H1 (cell line): Measurements from ENCODE around the gene NOL4L. TPM values are rescaled to one million over a fixed set of nuclear protein-coding genes. Genes with fewer than 3 reads are reported as not detected.

Experiments used
- CTCF ChIA-PET: fragments of 300-600 bp; sonication (Branson Sonifier 250); formaldehyde crosslinking; loops from one replicate; lab custom pipeline; 2021; ENCODE audit not compliant: partially characterized antibody; lab: Charles Lee
- POLR2A ChIA-PET: fragments of 300-600 bp; sonication (Branson Sonifier 250); formaldehyde crosslinking; loops from one replicate; lab custom pipeline; 2021; ENCODE audit warnings: inconsistent platforms; ENCODE audit not compliant: partially characterized antibody; lab: Charles Lee
- DNase-seq, 2 experiments: peaks; one replicate each; pipeline versions ENCODE4 v3.0.0 to v3.0.0-alpha.2; 2010 to 2022; ENCODE audit warnings: low spot score in 2 of 2, low read depth in 1 of 2, mixed read lengths in 1 of 2
- FAIRE-seq: peaks from 2 replicates; lab custom pipeline; 2011; peaks lifted over from hg19 to GRCh38; lab: Jason Lieb, UNC
- H2AFZ ChIP-seq: 2 replicates; pipeline ENCODE4 v1.8.1; 2012; ENCODE audit warnings: low read length, inconsistent platforms
- H2AK5ac ChIP-seq: 2 replicates; pipeline ENCODE4 v1.6.1; 2013; ENCODE audit warnings: low read depth, low read length
- H2BK120ac ChIP-seq: replicated peaks from 2 replicates; pipeline ENCODE3; 2013; ENCODE audit warnings: low read depth, low read length, inconsistent platforms
- H2BK12ac ChIP-seq: 2 replicates; pipeline ENCODE4 v1.6.1; 2013; ENCODE audit warnings: low read depth, low read length
- H2BK15ac ChIP-seq: 2 replicates; pipeline ENCODE4 v1.6.1; 2013; ENCODE audit warnings: low read length
- H2BK20ac ChIP-seq: 2 replicates; pipeline ENCODE4 v1.6.1; 2013; ENCODE audit warnings: low read length
- H2BK5ac ChIP-seq: 2 replicates; pipeline ENCODE4 v1.6.1; 2013; ENCODE audit warnings: low read depth, low read length
- H3K14ac ChIP-seq: 2 replicates; pipeline ENCODE4 v1.6.1; 2013; ENCODE audit warnings: inconsistent platforms; ENCODE audit not compliant: insufficient read length
- H3K18ac ChIP-seq: 2 replicates; pipeline ENCODE4 v1.6.1; 2013; ENCODE audit warnings: low read length; ENCODE audit errors: extremely low read depth
- H3K23ac ChIP-seq: 2 replicates; pipeline ENCODE4 v1.6.1; 2013; ENCODE audit warnings: inconsistent platforms; ENCODE audit not compliant: insufficient read length
- H3K23me2 ChIP-seq: 2 replicates; pipeline ENCODE4 v1.6.1; 2013; ENCODE audit warnings: low read depth, low read length
- H3K27ac ChIP-seq: 2 replicates; pipeline ENCODE4 v1.6.1; 2011; ENCODE audit warnings: low read depth, low read length, inconsistent platforms
- H3K27me3 ChIP-seq, 4 experiments: replicated peaks in 1 of 4; 1 replicate in 1 of 4; 2 replicates in 3 of 4; pipeline versions ENCODE4 v1.6.1 to v1.8.1; 2011 to 2013; ENCODE audit warnings: low read length in 3 of 4, mild to moderate bottlenecking in 3 of 4, inconsistent platforms in 2 of 4, mixed read lengths in 2 of 4, moderate library complexity in 1 of 4; ENCODE audit not compliant: control insufficient read depth in 3 of 4, insufficient read depth in 3 of 4; ENCODE audit errors: extremely low read depth in 1 of 4
- H3K36me3 ChIP-seq, 4 experiments: 2 replicates each; pipeline versions ENCODE4 v1.6.1 to v1.8.1; 2011 to 2013; ENCODE audit warnings: mild to moderate bottlenecking in 4 of 4, low read length in 3 of 4, moderate library complexity in 2 of 4, control low read depth in 1 of 4, inconsistent platforms in 1 of 4; ENCODE audit not compliant: insufficient read depth in 4 of 4, control insufficient read depth in 2 of 4
- H3K4ac ChIP-seq: replicated peaks from 2 replicates; pipeline ENCODE3; 2013; ENCODE audit warnings: low read length, low read depth, mixed read lengths, inconsistent platforms; ENCODE audit not compliant: insufficient read length
- H3K4me1 ChIP-seq, 4 experiments: replicated peaks in 1 of 4; 1 replicate in 1 of 4; 2 replicates in 3 of 4; pipeline versions ENCODE4 v1.6.1 to v1.8.1; 2011 to 2013; ENCODE audit warnings: low read length in 3 of 4, inconsistent platforms in 2 of 4, mixed read lengths in 1 of 4; ENCODE audit not compliant: insufficient read depth in 4 of 4, control insufficient read depth in 3 of 4
- H3K4me2 ChIP-seq, 2 experiments: 2 replicates each; pipeline versions ENCODE4 v1.6.1 to v1.8.1; 2011 to 2013; ENCODE audit warnings: low read depth in 2 of 2, low read length in 2 of 2, control low read depth in 1 of 2, inconsistent platforms in 1 of 2, mild to moderate bottlenecking in 1 of 2; ENCODE audit not compliant: insufficient read depth in 1 of 2
- H3K4me3 ChIP-seq, 4 experiments: fragments of 200-600, 300-600 bp in 1 of 4; sonication (generic), shearing (Covaris generic), sonication (Bioruptor Twin) in 1 of 4; 2 replicates each; pipeline versions ENCODE4 v1.5.1 to v1.8.1; 2011 to 2016; ENCODE audit warnings: low read length in 4 of 4, low read depth in 3 of 4, control low read depth in 2 of 4, inconsistent platforms in 2 of 4, mild to moderate bottlenecking in 2 of 4, mixed read lengths in 1 of 4, moderate library complexity in 1 of 4; ENCODE audit not compliant: insufficient read depth in 2 of 4; ENCODE audit errors: extremely low read depth in 1 of 4
- H3K56ac ChIP-seq: replicated peaks from 2 replicates; pipeline ENCODE3; 2013; ENCODE audit warnings: low read depth, mild to moderate bottlenecking, mixed read lengths, low read length, inconsistent platforms; ENCODE audit not compliant: insufficient read length
- H3K79me1 ChIP-seq: 2 replicates; pipeline ENCODE4 v1.6.1; 2013; ENCODE audit warnings: low read depth, low read length, control low read depth
- H3K79me2 ChIP-seq, 2 experiments: 2 replicates each; pipeline versions ENCODE4 v1.6.1 to v1.8.1; 2012 to 2013; ENCODE audit warnings: low read length in 2 of 2, mild to moderate bottlenecking in 2 of 2, inconsistent platforms in 1 of 2; ENCODE audit not compliant: insufficient read depth in 2 of 2, control insufficient read depth in 1 of 2
- H3K9ac ChIP-seq, 4 experiments: replicated peaks in 1 of 4; 1 replicate in 1 of 4; 2 replicates in 3 of 4; pipeline versions ENCODE4 v1.6.1 to v1.8.1; 2011 to 2013; ENCODE audit warnings: low read depth in 3 of 4, low read length in 3 of 4, control low read depth in 2 of 4, mild to moderate bottlenecking in 2 of 4, moderate library complexity in 2 of 4, inconsistent platforms in 1 of 4; ENCODE audit errors: extremely low read depth in 1 of 4
- H3K9me3 ChIP-seq, 2 experiments: 2 replicates each; pipeline versions ENCODE4 v1.6.1 to v1.8.1; 2012 to 2013; ENCODE audit warnings: mild to moderate bottlenecking in 2 of 2, moderate library complexity in 2 of 2, control low read depth in 1 of 2, inconsistent platforms in 1 of 2, low read depth in 1 of 2, low read length in 1 of 2, mixed read lengths in 1 of 2; ENCODE audit not compliant: insufficient read depth in 2 of 2
- H4K20me1 ChIP-seq, 2 experiments: replicated peaks in 1 of 2; 2 replicates each; pipeline versions ENCODE3 to v1.8.1; 2011 to 2013; ENCODE audit warnings: inconsistent platforms in 2 of 2, low read length in 2 of 2, mild to moderate bottlenecking in 1 of 2; ENCODE audit not compliant: insufficient read depth in 2 of 2, control insufficient read depth in 1 of 2
- H4K5ac ChIP-seq: 2 replicates; pipeline ENCODE4 v1.6.1; 2013; ENCODE audit warnings: low read length, low read depth, mixed read lengths, inconsistent platforms; ENCODE audit not compliant: insufficient read length
- H4K8ac ChIP-seq: 2 replicates; pipeline ENCODE4 v1.8.0; 2013; ENCODE audit warnings: mild to moderate bottlenecking, moderate library complexity, low read length, inconsistent platforms; ENCODE audit not compliant: insufficient read depth; ENCODE audit errors: extremely low read depth
- H4K91ac ChIP-seq: replicated peaks from 2 replicates; pipeline ENCODE3; 2013; ENCODE audit warnings: low read length, mixed read lengths, inconsistent platforms; ENCODE audit not compliant: insufficient read length
- BCL11A ChIP-seq, 2 experiments: IDR thresholded peaks; one replicate each; pipeline ENCODE4 v1.6.1; 2011; ENCODE audit warnings: low read depth in 2 of 2, low read length in 2 of 2, mild to moderate bottlenecking in 2 of 2
- CHD2 ChIP-seq: IDR thresholded peaks from 2 replicates; pipeline ENCODE4 v1.6.1; 2012; ENCODE audit warnings: low read length, improper control_type of control experiment
- CTBP2 ChIP-seq: IDR thresholded peaks from 2 replicates; pipeline ENCODE4 v1.7.0; 2011; ENCODE audit warnings: borderline replicate concordance, mild to moderate bottlenecking, moderate library complexity, mixed read lengths, low read length; ENCODE audit not compliant: insufficient read depth, insufficient read length
- NANOG ChIP-seq: IDR thresholded peaks from 2 replicates; pipeline ENCODE4 v1.6.1; 2011; ENCODE audit warnings: low read length, low read depth, mild to moderate bottlenecking, inconsistent platforms; ENCODE audit not compliant: insufficient read depth, poor library complexity, severe bottlenecking
- POU5F1 ChIP-seq: IDR thresholded peaks from 2 replicates; pipeline ENCODE4 v1.6.1; 2011; ENCODE audit warnings: low read depth, mild to moderate bottlenecking, low read length, moderate library complexity
- RAD21 ChIP-seq, 2 experiments: IDR thresholded peaks in 1 of 2; conservative IDR thresholded peaks in 1 of 2; 2 replicates each; pipeline ENCODE4 v1.6.1; 2011; ENCODE audit warnings: low read depth in 2 of 2, low read length in 2 of 2, improper control_type of control experiment in 1 of 2, inconsistent platforms in 1 of 2, mild to moderate bottlenecking in 1 of 2, moderate library complexity in 1 of 2
- RXRA ChIP-seq: IDR thresholded peaks from 2 replicates; pipeline ENCODE4 v1.6.1; 2011; ENCODE audit warnings: low read depth, mild to moderate bottlenecking, low read length, moderate library complexity; ENCODE audit not compliant: insufficient read depth
- TEAD4 ChIP-seq: IDR thresholded peaks from 2 replicates; pipeline ENCODE4 v1.6.1; 2012; ENCODE audit warnings: low read depth, low read length, inconsistent platforms, mixed read lengths
- WGBS, 2 experiments: shearing (Covaris generic) in 1 of 2; methylation state at CpG; one replicate each; pipeline versions ENCODE4 v1.1.6 to v1.1.7; 2013 to 2015; ENCODE audit warnings: low lambda C conversion rate in 2 of 2, mixed read lengths in 2 of 2, inconsistent platforms in 1 of 2, low coverage in 1 of 2, missing lambda C conversion rate in 1 of 2; ENCODE audit not compliant: insufficient replicate concordance in 2 of 2, insufficient coverage in 1 of 2, insufficient read length in 1 of 2; ENCODE audit errors: extremely low coverage in 1 of 2, missing lambda C conversion rate in 1 of 2; 5-methylcytosine and 5-hydroxymethylcytosine counted together
- polyA plus RNA-seq, 7 experiments: library from polyadenylated mRNA; depleted of rRNA in 3 of 7; stranded (reverse) in 5 of 7; unstranded in 2 of 7; fragments of >200 nt in 5 of 7; fragments of 200-250 nt in 2 of 7; gene quantifications; 1 replicate in 5 of 7; 2 replicates in 1 of 7; 4 replicates in 1 of 7; pipeline versions ENCODE4 v1.2.1 to v1.2.3, GENCODE V29; 2011 to 2013; ENCODE audit warnings: missing spikeins in 2 of 7, mixed read lengths in 2 of 7
- total RNA-seq: library from RNA; stranded (reverse); fragmentation: NEBNext Ultra II Directional; extraction: Animal tissue kit (Norgen Biotek cat#: 25700); gene quantifications from 2 replicates; pipeline ENCODE4 v1.2.1, GENCODE V29; 2021
- TF ChIP-seq, protein P1 (sequence below): IDR thresholded peaks from 2 replicates; pipeline ENCODE4 v1.6.1; 2011; ENCODE audit warnings: low read depth, mild to moderate bottlenecking, low read length; ENCODE audit not compliant: insufficient read depth

NOL4L gene
- total and polyA plus RNA-seq, 2 of the 8 experiments (the other 6 are each of a cell fraction or from before 2014, with no cell fraction given): 15.3 to 23.7 TPM

DNA sequence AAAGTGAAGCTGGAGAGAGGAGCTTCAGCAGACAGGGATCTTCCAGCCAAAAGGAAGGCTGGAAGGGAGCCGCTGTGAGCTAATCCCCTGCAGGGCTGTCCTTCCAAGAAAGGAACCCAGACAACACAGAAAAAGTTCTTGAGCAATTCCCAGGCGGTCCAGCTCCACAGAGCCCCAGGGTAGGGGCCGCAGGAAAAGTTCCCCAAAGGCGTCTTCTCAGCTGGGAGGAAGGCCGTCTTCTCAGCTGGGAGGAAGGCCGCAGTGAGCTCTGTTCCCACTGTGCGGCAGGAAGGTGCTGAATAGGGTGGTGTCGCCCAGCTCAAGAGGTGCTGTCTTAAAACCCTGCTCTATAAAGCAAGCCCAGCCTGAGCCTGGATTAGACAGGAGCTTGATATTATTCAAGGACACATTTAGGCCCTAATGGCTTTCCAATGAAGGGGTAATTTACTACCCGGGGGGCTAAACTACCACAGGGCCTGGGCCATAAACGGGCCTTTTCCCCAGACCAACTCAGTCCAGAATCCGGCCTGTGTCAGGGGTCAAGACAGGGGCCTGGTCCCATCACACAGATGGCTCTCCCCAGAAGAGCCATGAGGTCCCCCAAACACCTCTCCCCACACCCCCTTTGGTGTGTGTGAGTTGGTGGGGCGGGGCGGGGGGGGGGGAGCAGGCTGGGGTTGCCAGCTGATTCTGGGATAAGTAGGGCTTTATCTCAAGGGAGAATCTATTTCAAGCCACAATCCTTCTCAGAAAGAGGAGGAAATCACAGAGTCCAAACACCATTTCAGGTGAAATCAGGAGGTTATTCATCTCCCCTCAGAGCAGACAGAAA, 103.6 kb downstream of the NOL4L start:
- ChIA-PET CTCF (interaction anchor here (0.5 to 3.5 kb wide), 10 partner anchors 10 to 955 kb away, joined by 3 to 16 read pairs (median 3); no protein-coding TSS in a partner anchor), POLR2A (interaction anchor here (0.8 to 4.8 kb wide), 5 partner anchors 8 to 27 kb away, joined by 3 to 21 read pairs (median 4); no protein-coding TSS in a partner anchor)
- Histone ChIP-seq H2BK120ac (no peak overlapping the region), H3K27ac (no peak overlapping the region), H3K4ac (no peak overlapping the region), H3K4me2 (peak overlapping the region; percentile 53 to 59), H3K9me3 (no peaks in the 10 kb centered on the region), H2BK20ac (no peak overlapping the region), H2BK15ac (no peak overlapping the region), H3K79me2 (peaks cover 33 to 55% of the 10 kb centered on the region in 2 experiments), H2AFZ (no peak overlapping the region), H3K9ac (no peak overlapping the region; a peak in 1 of 7 replicates), H3K4me3 (peak overlapping the region; percentile 67 to 90 (median 80); a peak in 6 of 8 replicates), H2BK12ac (no peak overlapping the region), H3K36me3 (no peaks in the 10 kb centered on the region), H4K91ac (no peak overlapping the region), H2BK5ac (no peak overlapping the region), H3K23ac (no peak overlapping the region), H4K8ac (no peak overlapping the region), H4K5ac (no peak overlapping the region), H3K4me1 (peaks cover 16 to 26% (median 21%) of the 10 kb centered on the region in 4 experiments), H3K27me3 (no peaks in the 10 kb centered on the region), H3K18ac (no peak overlapping the region; the same call in 1 of the 2 replicates), H3K79me1 (peaks cover 21% of the 10 kb centered on the region), H3K56ac (no peak overlapping the region), H4K20me1 (peaks cover 14 to 41% of the 10 kb centered on the region in 2 experiments), H2AK5ac (no peak overlapping the region), H3K23me2 (peaks cover 8% of the 10 kb centered on the region; the same call in 1 of the 2 replicates), H3K14ac (no peak overlapping the region)
- DNase-seq: no peak
- 42% methylated on average over 13 of the region's 13 CpGs; no CpG with 5 or more reads in 1 of the 2 experiments for WGBS, 2 experiments
- no peak for FAIRE-seq
- TF ChIP-seq TEAD4: no peak
- TF ChIP-seq NANOG: no peak
- no peak for TF ChIP-seq POU5F1
- TF ChIP-seq BCL11A (IDR thresholded peaks at IDR 0.05; ENCODE audit: low read depth in 2 of 2, low read length in 2 of 2): no peak
- no peak for TF ChIP-seq RXRA
- no peak for TF ChIP-seq RAD21 (IDR thresholded peaks at IDR 0.05 in 1 of 2, conservative IDR thresholded peaks at IDR 0.05 in 1 of 2; ENCODE audit: low read depth in 2 of 2, low read length in 2 of 2)
- TF ChIP-seq CHD2: no peak
- TF ChIP-seq, protein P1, sequence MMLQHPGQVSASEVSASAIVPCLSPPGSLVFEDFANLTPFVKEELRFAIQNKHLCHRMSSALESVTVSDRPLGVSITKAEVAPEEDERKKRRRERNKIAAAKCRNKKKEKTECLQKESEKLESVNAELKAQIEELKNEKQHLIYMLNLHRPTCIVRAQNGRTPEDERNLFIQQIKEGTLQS: no peak
- TF ChIP-seq CTBP2: no peak
